DND-41 (cell line): Measurements from ENCODE around the gene RAB3B.

ENCODE experiments used
- ATAC-seq: fragments of 200-7000 bp; cut with Tn5 transposase; 3 replicates; pipeline ENCODE4 v1.9.1; 2021; ENCODE audit warnings: low read depth; ENCODE audit not compliant: insufficient read depth
- DNase-seq: peaks from one replicate; pipeline ENCODE4 v3.0.0-alpha.2; 2020
- H2AFZ ChIP-seq: 2 replicates; pipeline ENCODE4 v1.6.0; 2012; ENCODE audit warnings: low read depth, low read length
- H3K27ac ChIP-seq: 2 replicates; pipeline ENCODE4 v1.5.1; 2012; ENCODE audit warnings: low read length, inconsistent platforms
- H3K27me3 ChIP-seq: fragments of 200-600 bp; sonication (generic); 2 replicates; pipeline ENCODE4 v1.6.0; 2012; ENCODE audit warnings: low read length, mild to moderate bottlenecking, inconsistent platforms; ENCODE audit not compliant: insufficient read depth, poor library complexity
- H3K36me3 ChIP-seq: 2 replicates; pipeline ENCODE4 v1.5.1; 2012; ENCODE audit warnings: low read length, inconsistent platforms; ENCODE audit not compliant: insufficient read depth
- H3K4me1 ChIP-seq: 2 replicates; pipeline ENCODE4 v1.5.1; 2012; ENCODE audit warnings: mild to moderate bottlenecking, low read length; ENCODE audit not compliant: insufficient read depth
- H3K4me2 ChIP-seq: 2 replicates; pipeline ENCODE4 v1.6.0; 2012; ENCODE audit warnings: mild to moderate bottlenecking, moderate library complexity, low read length, inconsistent platforms; ENCODE audit not compliant: insufficient read depth
- H3K4me3 ChIP-seq, 2 experiments: fragments of 200-600 bp in 1 of 2; shearing (Covaris generic) in 1 of 2; 2 replicates each; pipeline ENCODE4 v1.5.1; 2012 to 2016; ENCODE audit warnings: inconsistent platforms in 2 of 2, low read length in 2 of 2, mild to moderate bottlenecking in 2 of 2, low read depth in 1 of 2, moderate library complexity in 1 of 2
- H3K79me2 ChIP-seq: 2 replicates; pipeline ENCODE4 v1.6.0; 2012; ENCODE audit warnings: low read length, inconsistent platforms; ENCODE audit not compliant: insufficient read depth
- H3K9ac ChIP-seq: 2 replicates; pipeline ENCODE4 v1.6.0; 2012; ENCODE audit warnings: low read depth, mild to moderate bottlenecking, inconsistent platforms, low read length, moderate library complexity
- H3K9me3 ChIP-seq: 2 replicates; pipeline ENCODE4 v1.5.1; 2012; ENCODE audit warnings: low read length, moderate library complexity, mild to moderate bottlenecking, inconsistent platforms; ENCODE audit not compliant: insufficient read depth, severe bottlenecking
- H4K20me1 ChIP-seq: 2 replicates; pipeline ENCODE4 v1.6.0; 2012; ENCODE audit warnings: low read length; ENCODE audit not compliant: insufficient read depth
- EZH2 ChIP-seq: IDR thresholded peaks from 3 replicates; pipeline ENCODE4 v1.6.1; 2012; ENCODE audit warnings: borderline replicate concordance, low read depth, mild to moderate bottlenecking, moderate library complexity, low read length, inconsistent platforms; ENCODE audit not compliant: severe bottlenecking
- TF ChIP-seq, protein P1 (sequence below): IDR thresholded peaks from 2 replicates; pipeline ENCODE4 v1.5.1; 2012; ENCODE audit warnings: borderline replicate concordance, low read length, moderate library complexity, mild to moderate bottlenecking; ENCODE audit not compliant: poor library complexity, severe bottlenecking; ENCODE audit errors: extremely low read depth

RAB3B gene

DNA sequence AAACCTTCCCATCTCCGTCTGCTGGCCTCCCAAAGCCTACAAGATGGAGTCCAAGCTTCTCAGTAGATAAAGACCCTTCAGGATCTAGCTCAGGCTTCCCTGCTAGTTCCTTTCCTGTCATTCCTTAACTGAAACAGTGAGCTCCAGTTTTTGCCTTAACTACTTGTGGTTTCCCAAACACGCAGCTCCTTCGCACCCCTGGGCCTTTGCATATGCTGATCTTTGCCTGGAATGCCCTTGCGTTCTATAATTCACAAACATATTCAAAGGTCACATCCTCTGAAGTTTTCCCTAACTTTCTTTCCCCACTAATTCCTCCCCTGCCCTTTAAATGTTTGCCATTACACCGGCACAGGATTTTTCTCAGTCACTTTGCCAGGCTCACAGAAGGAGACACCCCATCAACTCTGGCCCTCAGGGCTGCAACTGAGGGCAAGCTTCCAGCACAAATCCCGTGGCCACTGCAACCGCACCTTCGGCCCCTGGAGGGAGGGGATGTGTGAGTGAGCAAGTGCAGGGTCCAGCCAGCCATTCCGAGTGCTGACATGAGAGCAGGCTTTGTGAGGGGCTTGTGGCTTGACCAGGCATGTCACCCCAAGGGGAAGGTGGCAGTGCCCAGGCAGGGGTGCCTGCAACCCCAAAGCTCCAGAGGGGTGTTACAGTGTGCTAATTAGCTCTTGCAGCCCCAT is 41.3 kb downstream of the RAB3B start:
- Histone ChIP-seq H3K9ac (no peak overlapping the region), H3K79me2 (no peaks in the 10 kb centered on the region), H3K4me1 (peaks cover 21% of the 10 kb centered on the region), H3K27me3 (no peaks in the 10 kb centered on the region), H4K20me1 (no peaks in the 10 kb centered on the region), H3K36me3 (no peaks in the 10 kb centered on the region), H2AFZ (no peak overlapping the region), H3K9me3 (peaks cover 17% of the 10 kb centered on the region), H3K27ac (no peak overlapping the region), H3K4me3 (no peak overlapping the region), H3K4me2 (no peak overlapping the region)
- DNase-seq (no peak), ATAC-seq (no peak)
- TF ChIP-seq, protein P1, sequence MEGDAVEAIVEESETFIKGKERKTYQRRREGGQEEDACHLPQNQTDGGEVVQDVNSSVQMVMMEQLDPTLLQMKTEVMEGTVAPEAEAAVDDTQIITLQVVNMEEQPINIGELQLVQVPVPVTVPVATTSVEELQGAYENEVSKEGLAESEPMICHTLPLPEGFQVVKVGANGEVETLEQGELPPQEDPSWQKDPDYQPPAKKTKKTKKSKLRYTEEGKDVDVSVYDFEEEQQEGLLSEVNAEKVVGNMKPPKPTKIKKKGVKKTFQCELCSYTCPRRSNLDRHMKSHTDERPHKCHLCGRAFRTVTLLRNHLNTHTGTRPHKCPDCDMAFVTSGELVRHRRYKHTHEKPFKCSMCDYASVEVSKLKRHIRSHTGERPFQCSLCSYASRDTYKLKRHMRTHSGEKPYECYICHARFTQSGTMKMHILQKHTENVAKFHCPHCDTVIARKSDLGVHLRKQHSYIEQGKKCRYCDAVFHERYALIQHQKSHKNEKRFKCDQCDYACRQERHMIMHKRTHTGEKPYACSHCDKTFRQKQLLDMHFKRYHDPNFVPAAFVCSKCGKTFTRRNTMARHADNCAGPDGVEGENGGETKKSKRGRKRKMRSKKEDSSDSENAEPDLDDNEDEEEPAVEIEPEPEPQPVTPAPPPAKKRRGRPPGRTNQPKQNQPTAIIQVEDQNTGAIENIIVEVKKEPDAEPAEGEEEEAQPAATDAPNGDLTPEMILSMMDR: no peak
- no peak for TF ChIP-seq EZH2

DNA sequence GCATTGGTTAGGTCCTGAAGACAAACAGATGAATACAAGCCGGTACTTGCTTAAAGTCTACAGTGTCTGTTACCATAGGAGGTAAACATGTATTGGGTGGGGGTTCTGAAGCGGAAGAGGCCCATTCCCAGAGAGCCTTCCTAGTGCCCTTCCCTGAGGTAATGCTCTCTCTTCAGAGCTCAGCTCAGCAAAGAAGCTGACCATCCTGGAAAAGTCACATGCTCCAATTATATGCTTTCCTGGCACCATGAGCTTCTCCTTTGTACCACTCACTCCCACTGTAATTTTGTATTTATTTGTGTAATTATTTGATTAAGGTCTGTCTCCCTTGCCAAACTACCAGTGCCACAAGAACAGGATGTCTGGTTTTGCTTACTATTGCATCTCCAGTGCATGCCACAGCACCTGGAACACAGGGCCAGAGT is 42.0 kb downstream of the RAB3B start:
- no peak overlapping the region for H3K4me2 ChIP-seq
- ATAC-seq (no peak), DNase-seq (no peak)
- H3K4me1 ChIP-seq: peaks cover 15% of the 10 kb centered on the region
- peaks cover 17% of the 10 kb centered on the region for H3K9me3 ChIP-seq
- no peak overlapping the region for H3K27ac ChIP-seq
- no peak overlapping the region for H2AFZ ChIP-seq
- H3K4me3 ChIP-seq: no peak overlapping the region
- no peak overlapping the region for H3K9ac ChIP-seq
- no peaks in the 10 kb centered on the region for H3K79me2 ChIP-seq
- H3K36me3 ChIP-seq: no peaks in the 10 kb centered on the region
- H4K20me1 ChIP-seq: no peaks in the 10 kb centered on the region
- no peak for TF ChIP-seq EZH2
- TF ChIP-seq, protein P1: no peak
- no peaks in the 10 kb centered on the region for H3K27me3 ChIP-seq

DNA sequence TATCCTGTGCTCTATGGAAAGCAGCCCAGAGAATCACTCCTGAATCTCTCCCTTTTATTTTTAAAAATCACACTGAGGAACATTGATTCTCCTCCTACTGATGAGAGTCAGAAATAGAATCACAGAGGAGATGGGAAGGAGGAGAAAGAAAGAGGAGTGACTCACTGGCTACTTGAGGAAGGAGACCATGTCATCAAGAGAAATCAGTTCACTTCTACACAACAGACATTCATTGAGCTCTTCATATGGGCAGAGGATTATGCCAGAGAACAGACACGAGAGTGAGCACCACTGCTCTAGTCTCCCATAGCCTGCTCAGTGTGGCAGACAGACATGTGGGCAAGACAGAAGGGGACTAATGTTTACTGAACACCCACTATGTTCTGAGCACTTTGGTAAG is 44.2 kb downstream of the RAB3B start:
- Histone ChIP-seq H2AFZ (no peak overlapping the region), H3K4me1 (no peaks in the 10 kb centered on the region), H3K9ac (no peak overlapping the region), H3K27ac (no peak overlapping the region), H3K79me2 (no peaks in the 10 kb centered on the region), H3K36me3 (no peaks in the 10 kb centered on the region), H3K4me3 (no peak overlapping the region), H3K4me2 (no peak overlapping the region), H4K20me1 (no peaks in the 10 kb centered on the region), H3K9me3 (peaks cover 21% of the 10 kb centered on the region), H3K27me3 (no peaks in the 10 kb centered on the region)
- TF ChIP-seq EZH2: no peak
- TF ChIP-seq, protein P1: no peak
- ATAC-seq: no peak
- DNase-seq: no peak

DNA sequence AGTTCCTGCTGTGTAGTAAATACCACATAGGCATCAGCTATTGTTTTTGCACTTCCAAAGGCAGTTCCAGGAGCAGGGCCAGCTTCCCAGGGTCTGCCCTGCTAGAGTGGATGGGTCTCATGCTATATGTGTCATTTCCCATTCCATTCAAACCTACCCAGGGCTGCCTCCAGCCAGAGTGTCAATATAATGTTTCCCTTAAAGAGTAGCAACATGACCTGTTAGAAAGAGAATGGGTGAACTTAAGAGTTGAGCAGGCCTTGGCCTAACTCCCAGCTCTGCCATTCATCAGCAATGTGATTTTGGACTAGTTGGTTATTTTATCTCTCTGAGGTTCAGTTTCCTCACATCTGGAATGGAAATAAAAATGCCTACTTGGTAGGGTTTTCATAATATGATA is 44.9 kb downstream of the RAB3B start:
- Histone ChIP-seq H3K4me3 (no peak overlapping the region), H2AFZ (no peak overlapping the region), H3K9me3 (peaks cover 22% of the 10 kb centered on the region), H3K4me1 (no peaks in the 10 kb centered on the region), H3K79me2 (no peaks in the 10 kb centered on the region), H4K20me1 (no peaks in the 10 kb centered on the region), H3K36me3 (no peaks in the 10 kb centered on the region), H3K9ac (no peak overlapping the region), H3K4me2 (no peak overlapping the region), H3K27ac (no peak overlapping the region), H3K27me3 (no peaks in the 10 kb centered on the region)
- TF ChIP-seq, protein P1: no peak
- TF ChIP-seq EZH2: no peak
- ATAC-seq (no peak), DNase-seq (no peak)
